Erythroblast (primary cell): Measurements from ENCODE around the gene DTX1.

Source experiments
- GATA1 ChIP-seq: IDR thresholded peaks from 2 replicates; pipeline ENCODE4 v1.6.1; 2011; ENCODE audit warnings: low read depth, mild to moderate bottlenecking, control low read depth, low read length, moderate library complexity
- POLR2A ChIP-seq: IDR thresholded peaks from 2 replicates; pipeline ENCODE4 v1.6.1; 2011; ENCODE audit warnings: mild to moderate bottlenecking, low read length

DNA sequence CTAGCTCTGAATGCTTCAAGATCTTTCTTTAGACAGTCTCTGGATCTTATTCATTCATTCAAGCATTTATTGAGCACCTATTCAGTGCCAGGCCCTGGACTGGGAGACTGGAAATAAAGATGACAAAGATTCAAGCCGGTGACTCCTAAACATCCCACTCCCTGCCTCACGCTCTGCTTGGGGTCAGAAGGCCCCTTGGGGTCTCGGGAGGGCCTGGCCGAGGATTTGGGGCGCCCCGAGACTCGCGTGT is 224 bp upstream of the DTX1 start:
- TF ChIP-seq POLR2A, result no peak
- TF ChIP-seq GATA1, result no peak
